GM18867 (cell line): Measurements from ENCODE around the gene GULP1.
"Not testable (repeated sequence)": the region's sequence is repeated elsewhere in the genome, so short reads cannot be mapped to it uniquely, and the experiment has no call there.

ENCODE experiments used
- ATAC-seq: cut with Tn5 transposase; IDR thresholded peaks from one replicate; pipeline ENCODE4 v1.9.1; 2021; ENCODE audit warnings: mild to moderate bottlenecking, moderate library complexity; ENCODE audit not compliant: unreplicated experiment

Gene GULP1

GRCh38 chr2:188292348-188293239, 920 bp downstream of the GULP1 start:
- no peak for ATAC-seq

GRCh38 chr2:188293601-188294351, 2.1 kb downstream of the GULP1 start:
- no peak for ATAC-seq

GRCh38 chr2:188294352-188294926, 2.8 kb downstream of the GULP1 start:
- ATAC-seq: no peak

- no peak for ATAC-seq
Measured at GRCh38 chr2:188295067-188295685, 3.5 kb downstream of the GULP1 start.

- ATAC-seq: no peak
Measured at GRCh38 chr2:188297978-188298377, 6.3 kb downstream of the GULP1 start.

GRCh38 chr2:188298937-188299371, 7.3 kb downstream of the GULP1 start:
- ATAC-seq: not testable (repeated sequence)

GRCh38 chr2:188303363-188304031, 11.8 kb downstream of the GULP1 start:
- ATAC-seq: no peak

GRCh38 chr2:188305271-188305670, 13.6 kb downstream of the GULP1 start:
- no peak for ATAC-seq

- no peak for ATAC-seq
Measured at GRCh38 chr2:188306271-188306670, 14.6 kb downstream of the GULP1 start.

- no peak for ATAC-seq
Measured at GRCh38 chr2:188307850-188308283, 16.2 kb downstream of the GULP1 start.

GRCh38 chr2:188308483-188308882, 16.8 kb downstream of the GULP1 start:
- ATAC-seq: no peak

GRCh38 chr2:188309364-188309763, 17.7 kb downstream of the GULP1 start:
- no peak for ATAC-seq

- no peak for ATAC-seq
Measured at GRCh38 chr2:188314314-188315054, 22.8 kb downstream of the GULP1 start.

- no peak for ATAC-seq
Measured at GRCh38 chr2:188315750-188316149, 24.1 kb downstream of the GULP1 start.

- no peak for ATAC-seq
Measured at GRCh38 chr2:188316342-188316741, 24.7 kb downstream of the GULP1 start.

GRCh38 chr2:188316791-188317423, 25.2 kb downstream of the GULP1 start:
- no peak for ATAC-seq

- no peak for ATAC-seq
Measured at GRCh38 chr2:188318161-188318749, 26.6 kb downstream of the GULP1 start.

GRCh38 chr2:188319838-188320237, 28.2 kb downstream of the GULP1 start:
- no peak for ATAC-seq

- ATAC-seq: no peak
Measured at GRCh38 chr2:188320861-188321260, 29.2 kb downstream of the GULP1 start.
